ENCODE results near the gene PLD1.

- no peak for TF ChIP-seq POLR2A (IDR thresholded peaks at IDR 0.05)
- TF ChIP-seq, protein P1, sequence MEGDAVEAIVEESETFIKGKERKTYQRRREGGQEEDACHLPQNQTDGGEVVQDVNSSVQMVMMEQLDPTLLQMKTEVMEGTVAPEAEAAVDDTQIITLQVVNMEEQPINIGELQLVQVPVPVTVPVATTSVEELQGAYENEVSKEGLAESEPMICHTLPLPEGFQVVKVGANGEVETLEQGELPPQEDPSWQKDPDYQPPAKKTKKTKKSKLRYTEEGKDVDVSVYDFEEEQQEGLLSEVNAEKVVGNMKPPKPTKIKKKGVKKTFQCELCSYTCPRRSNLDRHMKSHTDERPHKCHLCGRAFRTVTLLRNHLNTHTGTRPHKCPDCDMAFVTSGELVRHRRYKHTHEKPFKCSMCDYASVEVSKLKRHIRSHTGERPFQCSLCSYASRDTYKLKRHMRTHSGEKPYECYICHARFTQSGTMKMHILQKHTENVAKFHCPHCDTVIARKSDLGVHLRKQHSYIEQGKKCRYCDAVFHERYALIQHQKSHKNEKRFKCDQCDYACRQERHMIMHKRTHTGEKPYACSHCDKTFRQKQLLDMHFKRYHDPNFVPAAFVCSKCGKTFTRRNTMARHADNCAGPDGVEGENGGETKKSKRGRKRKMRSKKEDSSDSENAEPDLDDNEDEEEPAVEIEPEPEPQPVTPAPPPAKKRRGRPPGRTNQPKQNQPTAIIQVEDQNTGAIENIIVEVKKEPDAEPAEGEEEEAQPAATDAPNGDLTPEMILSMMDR (IDR thresholded peaks at IDR 0.05) = no peak
Measured at GRCh38 chr3:171676601-171677175, 133.6 kb downstream of the PLD1 start.
